Measurements from ENCODE around the gene SH2D3C.

DNA sequence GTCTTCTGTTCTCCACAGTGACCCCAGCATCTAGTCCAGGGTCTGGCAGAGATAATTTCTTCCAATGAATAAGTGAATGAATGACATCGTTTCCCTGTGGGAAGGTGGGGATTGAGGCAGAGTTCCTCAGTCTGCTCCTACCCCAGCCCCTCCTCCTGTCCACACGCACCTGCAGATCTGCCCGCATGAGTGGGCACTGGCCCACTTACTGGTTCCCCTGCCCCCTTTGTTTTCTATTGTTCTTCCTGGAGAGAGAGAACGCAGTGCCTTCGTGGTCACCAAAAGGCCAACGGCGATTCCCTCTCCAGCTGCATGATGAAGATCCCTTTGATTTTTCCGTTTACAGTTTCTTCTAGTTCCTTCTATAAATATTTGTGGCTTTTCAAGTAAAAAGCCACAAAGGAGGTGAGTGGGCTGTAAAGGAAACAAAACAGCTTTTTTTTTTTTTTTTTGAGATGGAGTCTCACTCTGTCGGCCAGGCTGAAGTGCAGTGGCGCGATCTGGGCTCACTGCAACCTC, 18.4 kb upstream of the SH2D3C start:
- TF ChIP-seq, protein P1, sequence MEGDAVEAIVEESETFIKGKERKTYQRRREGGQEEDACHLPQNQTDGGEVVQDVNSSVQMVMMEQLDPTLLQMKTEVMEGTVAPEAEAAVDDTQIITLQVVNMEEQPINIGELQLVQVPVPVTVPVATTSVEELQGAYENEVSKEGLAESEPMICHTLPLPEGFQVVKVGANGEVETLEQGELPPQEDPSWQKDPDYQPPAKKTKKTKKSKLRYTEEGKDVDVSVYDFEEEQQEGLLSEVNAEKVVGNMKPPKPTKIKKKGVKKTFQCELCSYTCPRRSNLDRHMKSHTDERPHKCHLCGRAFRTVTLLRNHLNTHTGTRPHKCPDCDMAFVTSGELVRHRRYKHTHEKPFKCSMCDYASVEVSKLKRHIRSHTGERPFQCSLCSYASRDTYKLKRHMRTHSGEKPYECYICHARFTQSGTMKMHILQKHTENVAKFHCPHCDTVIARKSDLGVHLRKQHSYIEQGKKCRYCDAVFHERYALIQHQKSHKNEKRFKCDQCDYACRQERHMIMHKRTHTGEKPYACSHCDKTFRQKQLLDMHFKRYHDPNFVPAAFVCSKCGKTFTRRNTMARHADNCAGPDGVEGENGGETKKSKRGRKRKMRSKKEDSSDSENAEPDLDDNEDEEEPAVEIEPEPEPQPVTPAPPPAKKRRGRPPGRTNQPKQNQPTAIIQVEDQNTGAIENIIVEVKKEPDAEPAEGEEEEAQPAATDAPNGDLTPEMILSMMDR (IDR thresholded peaks at IDR 0.05): no peak
- TF ChIP-seq POLR2A (IDR thresholded peaks at IDR 0.05): no peak
- TF ChIP-seq POLR2AphosphoS5 (IDR thresholded peaks at IDR 0.05): no peak
- no peak for TF ChIP-seq EP300 (IDR thresholded peaks at IDR 0.05; ENCODE audit: low read depth)

All from transverse colon (tissue), 4 donors.